Measurements from ENCODE around the gene GOLGA8S.
"Not testable (repeated sequence)": the region's sequence is repeated elsewhere in the genome, so short reads cannot be mapped to it uniquely, and the experiment has no call there.

The GOLGA8S gene, protein sequence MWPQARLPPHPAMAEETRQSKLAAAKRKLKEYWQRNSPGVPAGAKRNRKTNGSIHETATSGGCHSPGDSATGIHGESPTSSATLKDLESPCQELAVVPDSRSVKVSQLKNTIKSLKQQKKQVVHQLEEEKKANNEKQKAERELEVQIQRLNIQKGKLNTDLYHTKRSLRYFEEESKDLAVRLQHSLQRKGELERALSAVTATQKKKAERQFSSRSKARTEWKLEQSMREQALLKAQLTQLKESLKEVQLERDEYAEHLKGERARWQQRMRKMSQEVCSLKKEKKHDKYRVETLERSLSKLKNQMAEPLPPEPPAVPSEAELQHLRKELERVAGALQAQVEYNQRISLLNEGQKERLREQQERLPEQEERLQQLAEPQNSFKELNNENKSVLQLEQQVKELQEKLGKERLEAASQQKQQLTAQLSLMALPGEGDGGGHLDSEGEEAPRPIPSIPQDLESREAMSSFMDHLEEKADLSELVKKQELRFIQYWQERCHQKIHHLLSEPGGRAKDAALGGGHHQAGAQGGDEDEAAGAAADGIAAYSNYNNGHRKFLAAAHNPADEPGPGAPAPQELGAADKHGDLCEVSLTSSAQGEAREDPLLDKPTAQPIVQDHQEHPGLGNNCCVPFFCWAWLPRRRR

DNA sequence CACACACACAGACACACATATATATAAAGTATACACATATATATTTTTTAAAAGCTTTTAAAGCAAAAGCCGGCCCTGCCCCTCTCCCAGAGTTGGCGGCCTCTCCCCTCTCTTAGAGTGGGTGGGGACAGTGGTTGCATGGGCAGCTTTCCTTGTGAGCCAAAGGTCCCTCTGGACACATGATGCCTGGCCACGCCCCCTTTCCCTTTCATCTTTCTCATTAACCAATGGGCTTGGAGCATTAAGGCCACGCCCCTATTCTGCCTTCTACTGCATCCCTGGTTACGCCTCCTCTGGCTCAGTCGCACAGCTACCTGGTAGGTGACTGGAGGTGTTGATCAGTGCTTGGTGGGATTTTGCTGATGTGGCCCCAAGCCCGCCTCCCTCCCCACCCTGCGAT is at the start of gene GOLGA8S:
Gene GOLGA8S, plus strand, starts transcription at position 301 of the 400 bp plus-strand sequence. Its CDS starts 62 bp downstream, at position 363.
- DNase-seq: not testable (repeated sequence)

DNA sequence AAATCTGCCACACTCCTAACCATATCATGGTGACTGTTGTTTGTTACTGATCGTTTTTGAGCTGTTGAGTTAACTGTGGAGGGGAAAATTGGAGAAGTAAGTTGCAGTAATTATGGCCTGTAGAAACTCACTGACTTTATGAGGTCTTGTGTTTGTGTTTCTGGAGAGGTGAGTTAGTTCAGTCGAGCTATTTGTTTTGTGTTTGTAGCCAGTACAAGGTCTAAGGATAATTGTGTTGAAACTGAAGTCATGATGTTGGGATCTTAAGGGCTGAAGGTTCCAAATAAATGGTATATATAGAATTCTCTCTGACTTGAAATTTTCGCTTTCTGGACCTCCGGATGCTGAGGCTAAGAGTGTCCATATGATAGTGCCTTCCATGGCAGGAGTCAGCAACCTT is 49.7 kb upstream of the GOLGA8S start:
- DNase-seq: not testable (repeated sequence)

- DNase-seq: not testable (repeated sequence)
Measured at GRCh38 chr15:23305921-23306320, 48.6 kb upstream of the GOLGA8S start.

GRCh38 chr15:23311233-23311632 is 43.3 kb upstream of the GOLGA8S start:
- not testable (repeated sequence) for DNase-seq

GRCh38 chr15:23334096-23334495 is 20.5 kb upstream of the GOLGA8S start, which contains the start of gene GOLGA6L26:
TSS of gene GOLGA6L26 (minus strand) at chr15:23334196. CDS start at chr15:23334135, 61 bp downstream.
- not testable (repeated sequence) for DNase-seq

GRCh38 chr15:23362622-23363021 is 8.1 kb downstream of the GOLGA8S start:
- DNase-seq: not testable (repeated sequence)

DNA sequence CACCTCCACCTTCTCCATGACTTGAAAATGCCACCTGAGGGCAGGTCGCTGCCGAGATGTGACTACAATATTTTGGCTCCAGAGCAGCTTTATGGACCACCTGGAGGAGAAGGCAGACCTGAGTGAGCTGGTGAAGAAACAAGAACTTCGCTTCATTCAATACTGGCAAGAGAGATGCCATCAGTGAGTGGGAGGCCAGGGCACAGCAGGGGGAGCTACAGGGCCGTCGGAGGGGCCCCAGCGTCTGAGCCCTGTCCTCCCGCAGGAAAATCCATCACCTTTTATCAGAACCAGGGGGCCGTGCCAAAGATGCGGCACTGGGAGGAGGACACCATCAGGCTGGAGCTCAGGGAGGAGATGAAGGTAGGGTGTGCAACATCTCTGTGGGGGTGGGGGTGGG is 9.7 kb downstream of the GOLGA8S start:
- not testable (repeated sequence) for DNase-seq

DNA sequence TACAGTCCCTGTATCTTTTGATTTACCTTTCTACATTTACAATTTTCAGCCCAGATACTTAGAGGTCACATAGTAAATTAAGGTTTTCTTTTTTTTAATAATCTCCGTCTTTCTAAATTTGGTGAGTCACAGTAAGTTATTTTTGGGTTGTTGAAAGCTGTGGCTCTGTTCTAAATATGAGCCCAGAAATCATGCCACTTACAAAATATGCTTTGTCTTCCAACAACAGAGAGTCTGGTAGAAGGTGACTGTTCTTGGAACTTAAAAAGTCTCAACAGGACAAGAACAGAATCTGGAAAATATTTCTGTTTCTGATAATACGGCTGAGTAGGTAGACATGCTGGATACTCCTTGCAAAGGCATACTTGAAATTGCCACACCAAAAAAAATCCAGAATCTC is 16.0 kb downstream of the GOLGA8S start:
- DNase-seq: no peak

DNA sequence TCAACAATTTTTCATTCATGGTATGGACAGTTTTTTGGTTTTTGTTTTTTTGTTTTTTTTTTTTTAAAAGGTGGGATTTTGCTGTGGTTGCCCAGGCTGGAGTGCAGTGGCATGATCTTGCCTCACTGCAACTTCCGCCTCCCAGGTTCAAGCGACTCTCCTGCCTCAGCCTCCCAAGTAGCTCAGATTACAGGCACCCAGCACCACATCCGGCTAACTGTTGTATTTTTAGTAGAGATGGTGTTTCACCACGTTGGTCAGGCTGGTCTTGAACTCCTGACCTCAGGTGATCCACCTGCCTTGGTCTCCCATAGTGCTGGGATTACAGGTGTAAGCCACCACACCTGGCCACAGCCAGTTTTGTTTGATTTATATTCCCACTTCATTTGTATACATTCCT is 16.6 kb downstream of the GOLGA8S start:
- DNase-seq: not testable (repeated sequence)

GRCh38 chr15:23371868-23372267 is 17.3 kb downstream of the GOLGA8S start:
- not testable (repeated sequence) for DNase-seq

GRCh38 chr15:23372284-23372683 is 17.7 kb downstream of the GOLGA8S start:
- DNase-seq: no peak

DNA sequence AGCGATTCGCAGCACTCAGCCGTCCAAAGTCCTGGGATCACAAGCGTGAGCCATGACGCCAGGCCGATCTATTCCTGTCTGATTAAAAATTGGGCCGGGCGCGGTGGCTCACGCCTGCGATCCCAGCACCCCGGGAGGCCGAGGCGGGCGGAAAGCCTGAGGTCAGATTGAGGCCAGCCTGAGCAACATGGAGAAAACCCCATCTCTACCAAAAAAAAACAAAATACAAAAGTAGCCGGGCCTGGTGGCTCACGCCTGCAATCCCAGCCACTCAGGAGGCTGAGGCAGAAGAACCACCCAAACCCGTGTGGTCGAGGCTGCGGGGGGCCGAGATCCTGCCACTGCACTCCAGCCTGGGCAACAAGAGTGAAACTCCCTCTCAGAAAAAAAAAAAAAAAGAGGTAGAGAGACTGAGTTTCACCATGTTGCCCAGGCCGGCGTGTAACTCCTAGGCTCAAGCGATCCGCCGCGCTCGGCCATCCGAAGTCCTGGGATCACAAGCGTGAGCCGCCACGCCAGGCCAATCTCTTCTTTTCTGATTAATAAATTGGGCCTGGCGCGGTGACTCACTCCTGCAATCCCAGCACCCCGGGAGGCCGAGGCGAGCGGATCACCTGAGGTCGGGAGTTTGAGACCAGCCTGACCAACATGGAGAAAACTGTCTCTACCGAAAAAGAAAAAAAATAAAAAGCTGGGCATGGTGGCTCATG is 18.5 kb downstream of the GOLGA8S start:
- not testable (repeated sequence) for DNase-seq

DNA sequence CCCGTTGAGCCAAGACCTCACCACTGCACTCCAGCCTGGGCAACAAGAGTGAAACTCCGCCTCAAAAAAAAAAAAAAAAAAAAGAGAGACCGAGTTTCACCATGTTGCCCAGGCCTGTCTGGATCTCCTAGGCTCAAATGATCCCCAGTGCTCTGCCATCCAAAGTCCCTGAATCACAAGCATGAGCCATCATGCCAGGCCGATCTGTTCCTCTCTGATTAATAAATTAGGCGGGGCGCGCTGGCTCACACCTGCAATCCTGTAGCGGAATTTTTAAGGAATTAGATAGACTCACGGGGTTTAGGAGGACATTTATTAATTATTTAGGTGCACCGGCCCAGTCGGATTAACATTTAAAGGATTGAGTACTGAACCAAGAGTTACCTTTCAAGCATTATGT is 19.7 kb downstream of the GOLGA8S start:
- not testable (repeated sequence) for DNase-seq

DNA sequence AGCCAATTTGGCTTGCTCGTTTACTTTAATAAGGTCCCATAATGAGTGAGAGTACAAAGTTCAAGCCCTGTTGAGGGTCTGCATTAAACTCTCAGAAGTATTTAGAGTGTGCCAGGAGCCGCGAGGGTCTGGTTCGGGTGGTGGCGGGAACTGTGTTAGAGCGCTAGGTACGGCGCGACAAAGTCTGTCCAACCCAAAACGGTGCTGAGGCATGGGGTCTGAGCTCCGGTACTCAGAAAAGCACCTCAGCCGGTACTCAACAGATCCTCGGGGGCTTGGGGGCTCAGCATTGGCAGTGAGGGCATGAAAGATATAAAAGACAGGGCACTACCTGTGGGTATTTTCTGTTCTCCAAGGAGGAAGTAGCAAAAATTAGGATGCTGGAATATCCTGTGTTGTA is 24.4 kb downstream of the GOLGA8S start:
- DNase-seq: not testable (repeated sequence)

GRCh38 chr15:23380700-23381099 is 26.2 kb downstream of the GOLGA8S start:
- DNase-seq: not testable (repeated sequence)

GRCh38 chr15:23381192-23381591 is 26.6 kb downstream of the GOLGA8S start:
- not testable (repeated sequence) for DNase-seq

- no peak for DNase-seq
Measured at GRCh38 chr15:23384371-23384770, 29.8 kb downstream of the GOLGA8S start.

GRCh38 chr15:23385886-23386430 is 31.4 kb downstream of the GOLGA8S start:
- no peak for DNase-seq

DNA sequence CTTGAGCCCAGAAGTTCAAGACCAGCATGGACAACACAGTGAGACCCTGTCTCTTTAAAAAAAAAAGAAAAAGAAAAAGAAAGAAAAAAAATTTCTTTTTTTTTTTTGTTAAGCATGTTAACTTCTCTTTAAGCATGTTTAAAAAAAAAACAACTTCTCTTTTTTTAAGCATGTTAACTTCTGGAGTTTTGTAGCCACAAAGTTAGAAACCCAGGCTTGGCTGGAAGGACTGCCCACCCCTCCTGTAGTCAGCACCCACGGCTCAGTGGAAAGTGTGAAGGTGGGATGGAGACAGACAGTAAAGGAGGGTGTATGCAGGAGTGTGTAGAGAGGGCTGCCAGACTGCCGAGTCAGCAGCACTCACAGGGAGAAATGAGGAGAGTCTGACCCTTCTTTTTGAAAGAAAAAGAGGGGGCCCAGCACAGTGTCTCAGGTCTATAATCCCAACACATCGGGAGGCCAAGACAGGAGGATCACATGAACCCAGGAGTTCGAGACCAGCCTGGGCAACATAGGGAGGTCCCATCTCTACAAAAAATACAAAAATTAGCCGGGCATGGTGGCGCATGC is 33.2 kb downstream of the GOLGA8S start:
- no peak for DNase-seq

- no peak for DNase-seq
Measured at GRCh38 chr15:23395030-23395692, 40.6 kb downstream of the GOLGA8S start.

DNA sequence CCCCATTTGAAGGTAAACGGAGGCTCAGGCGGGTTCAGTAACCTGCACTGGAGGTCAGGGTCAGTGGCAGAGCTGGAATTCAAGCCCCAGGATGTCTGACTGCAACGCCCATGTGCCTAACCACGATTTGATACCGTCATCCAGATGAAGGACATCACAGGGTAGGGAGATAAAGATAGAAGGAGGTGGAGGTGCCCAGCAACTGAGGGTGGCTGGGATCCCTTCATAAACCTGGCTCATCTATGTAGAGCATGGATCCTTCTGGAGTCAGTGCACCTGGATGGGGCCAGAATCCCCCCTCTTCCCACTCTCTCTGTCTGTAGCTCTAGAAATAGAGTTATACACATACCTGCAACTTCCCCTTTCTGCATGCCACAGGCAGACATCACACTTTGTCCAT is 41.3 kb downstream of the GOLGA8S start:
- DNase-seq: no peak

- DNase-seq: no peak
Measured at GRCh38 chr15:23397779-23398178, 43.2 kb downstream of the GOLGA8S start.

Measured in NCI-H1694 (cell line).